Panc1 (cell line): ENCODE data around the gene OASL. TPM values are rescaled to one million over a fixed set of nuclear protein-coding genes. Genes with fewer than 3 reads are reported as not detected.

Experiments
- ATAC-seq: fragments of 200-7000 bp; cut with Tn5 transposase; 2 replicates; pipeline ENCODE4 v1.9.1; 2020; ENCODE audit warnings: mild to moderate bottlenecking, moderate library complexity
- BruUV-seq: library from RNA; stranded (reverse); fragments of 400-500 nt; replicated peaks from 2 replicates; lab custom pipeline; 2021; lab: Mats Ljungman, UMichigan
- CTCF ChIA-PET: fragments of 300-600 bp; sonication (Branson Sonifier 250); formaldehyde crosslinking; loops from one replicate; lab custom pipeline; 2022; ENCODE audit warnings: antibody characterized with exemption; lab: Charles Lee
- POLR2A ChIA-PET: fragments of 300-600 bp; sonication (Branson Sonifier 250); formaldehyde crosslinking; loops from one replicate; lab custom pipeline; 2022; ENCODE audit warnings: antibody characterized with exemption; lab: Charles Lee
- DNase-seq: peaks from one replicate; pipeline ENCODE4 v3.0.0-alpha.2; 2010; ENCODE audit warnings: low read depth, low spot score
- H3K27ac ChIP-seq: 2 replicates; pipeline ENCODE4 v1.5.1; 2011; ENCODE audit warnings: mild to moderate bottlenecking, low read length, inconsistent platforms
- H3K27me3 ChIP-seq: fragments of 200-500 bp; sonication (Bioruptor generic); 2 replicates; pipeline ENCODE4 v1.6.0; 2014; ENCODE audit warnings: low read length, inconsistent platforms; ENCODE audit not compliant: control insufficient read depth, insufficient read depth
- H3K36me3 ChIP-seq: fragments of 200-500 bp; sonication (Bioruptor generic); 2 replicates; pipeline ENCODE4 v1.5.1; 2014; ENCODE audit warnings: inconsistent platforms, mild to moderate bottlenecking, low read length, moderate library complexity; ENCODE audit not compliant: control insufficient read depth, insufficient read depth
- H3K4me1 ChIP-seq: 2 replicates; pipeline ENCODE4 v1.5.1; 2011; ENCODE audit warnings: inconsistent platforms, mild to moderate bottlenecking, low read length, moderate library complexity; ENCODE audit not compliant: control insufficient read depth, insufficient read depth
- H3K4me3 ChIP-seq, 2 experiments: 2 replicates each; pipeline ENCODE4 v1.5.1; 2011 to 2012; ENCODE audit warnings: low read depth in 2 of 2, low read length in 2 of 2, mild to moderate bottlenecking in 2 of 2, inconsistent platforms in 1 of 2, moderate library complexity in 1 of 2
- H3K9me3 ChIP-seq: fragments of 200-500 bp; sonication (Bioruptor generic); 2 replicates; pipeline ENCODE4 v1.5.1; 2014; ENCODE audit warnings: low read depth, mild to moderate bottlenecking, inconsistent platforms, low read length, moderate library complexity; ENCODE audit not compliant: control insufficient read depth, insufficient read depth
- CTCF ChIP-seq: fragments of 450-650 bp; IDR thresholded peaks from 2 replicates; pipeline ENCODE4 v1.5.1; 2017; ENCODE audit warnings: mild to moderate bottlenecking
- POLR2AphosphoS5 ChIP-seq: IDR thresholded peaks from 2 replicates; pipeline ENCODE4 v1.6.1; 2012; ENCODE audit warnings: mild to moderate bottlenecking, low read depth, low read length, moderate library complexity
- REST ChIP-seq, 2 experiments: IDR thresholded peaks; 2 replicates each; pipeline ENCODE4 v1.6.1; 2011 to 2012; ENCODE audit warnings: low read depth in 2 of 2, control low read depth in 1 of 2, low read length in 1 of 2, mild to moderate bottlenecking in 1 of 2, moderate library complexity in 1 of 2; ENCODE audit not compliant: insufficient read depth in 1 of 2
- SIN3A ChIP-seq: IDR thresholded peaks from 2 replicates; pipeline ENCODE4 v1.6.1; 2012; ENCODE audit warnings: low read depth, mild to moderate bottlenecking, low read length, moderate library complexity, borderline replicate concordance; ENCODE audit not compliant: insufficient read depth
- TCF7L2 ChIP-seq: IDR thresholded peaks from 2 replicates; pipeline ENCODE4 v1.6.1; 2011; ENCODE audit warnings: mild to moderate bottlenecking, low read depth, low read length, inconsistent platforms
- in situ Hi-C: cut with HindIII; loops from 2 replicates; pipeline ENCODE4 v1.10.0; 2016; ENCODE audit warnings: low sequenced_read_pairs, low pct_unique_long_range_greater_than_20kb
- intact Hi-C: fragments of 100-400 bp; cut with micrococcal nuclease; formaldehyde crosslinking; loops from one replicate; pipeline ENCODE4 v1.10.0; 2022; ENCODE audit not compliant: unreplicated experiment
- total RNA-seq: library from RNA; stranded (reverse); gene quantifications from one replicate; pipeline ENCODE4 v1.2.1, GENCODE V29; 2021; ENCODE audit not compliant: unreplicated experiment

OASL gene
- total RNA-seq, 1 experiment from 2014 or later = 21.1 TPM

GRCh38 chr12:120978296-120979219, 60.5 kb downstream of the OASL start, which contains the start of gene HNF1A:
HNF1A (plus strand) TSS chr12:120978543; CDS start chr12:120978769, 226 bp downstream.
- TF ChIP-seq SIN3A = no peak
- TF ChIP-seq POLR2AphosphoS5 = no peak
- TF ChIP-seq CTCF = no peak
- no peak within 1 kb of the TSS for H3K27ac ChIP-seq
- DNase-seq (no peak), ATAC-seq (peak; percentile 80)
- H3K36me3 ChIP-seq = no peaks in the 10 kb centered on the region
- no peaks in the 10 kb centered on the region for H3K27me3 ChIP-seq
- no peak within 1 kb of the TSS for H3K4me3 ChIP-seq
- ChIA-PET CTCF (interaction anchor here (0.7 to 1.5 kb wide), 2 partner anchors 22 to 119 kb away, joined by 3 to 6 read pairs; no protein-coding TSS in a partner anchor), POLR2A (interaction anchor here (0.5 to 0.6 kb wide), 2 partner anchors 361 to 408 kb away, joined by 8 to 11 read pairs; no protein-coding TSS in a partner anchor)
- no peaks in the 10 kb centered on the region for H3K9me3 ChIP-seq
- intact Hi-C loops (loop anchor here (10.0 kb wide), 1 partner anchor 224 kb away; no protein-coding TSS in a partner anchor), in situ Hi-C loops (no loop called here)
- peaks cover 14% of the 10 kb centered on the region for H3K4me1 ChIP-seq
- BruUV-seq = no TSS peak

- intact Hi-C loops (loop anchor here (10.0 kb wide), 1 partner anchor 223 kb away; no protein-coding TSS in a partner anchor), in situ Hi-C loops (no loop called here)
- CTCF ChIA-PET = interaction anchor here (0.7 to 1.5 kb wide), 2 partner anchors 21 to 120 kb away, joined by 3 to 6 read pairs; no protein-coding TSS in a partner anchor
- ATAC-seq (no peak), DNase-seq (no peak)
- H3K4me3 ChIP-seq = no peak overlapping the region
- H3K27me3 ChIP-seq = no peaks in the 10 kb centered on the region
- no peak overlapping the region for H3K27ac ChIP-seq
- TF ChIP-seq POLR2AphosphoS5 (no peak), TCF7L2 (no peak), SIN3A (no peak), CTCF (no peak), REST (IDR thresholded peaks at IDR 0.05; ENCODE audit: insufficient read depth in 1 of 2, low read depth in 2 of 2, low read length in 1 of 2) (no peak)
- H3K36me3 ChIP-seq = no peaks in the 10 kb centered on the region
- no TSS peak for BruUV-seq
- H3K9me3 ChIP-seq = no peaks in the 10 kb centered on the region
- H3K4me1 ChIP-seq = peaks cover 14% of the 10 kb centered on the region
- POLR2A ChIA-PET = interaction anchor here (0.5 to 0.6 kb wide), 2 partner anchors 361 to 409 kb away, joined by 8 to 11 read pairs; no protein-coding TSS in a partner anchor
Observed at GRCh38 chr12:120977531-120978295, 61.3 kb downstream of the OASL start.
